Subcutaneous abdominal adipose tissue (tissue), 5 donors: ENCODE data around the gene DPH5.
A peak's percentile ranks its signal among the peaks of the same experiment; 100 is the strongest.

Source experiments
- H3K27ac ChIP-seq: one replicate; pipeline ENCODE4 v1.7.0; 2013; ENCODE audit warnings: low read depth, mild to moderate bottlenecking, inconsistent platforms, low read length, moderate library complexity
- H3K27me3 ChIP-seq, 5 donors: one replicate each; pipeline ENCODE4 v1.7.0; 2013; ENCODE audit warnings: low read length in 5 of 5, inconsistent platforms in 1 of 5; ENCODE audit not compliant: control insufficient read depth in 5 of 5, insufficient read depth in 4 of 5
- H3K36me3 ChIP-seq, 5 donors: one replicate each; pipeline ENCODE4 v1.7.0; 2013; ENCODE audit warnings: low read length in 5 of 5; ENCODE audit not compliant: control insufficient read depth in 5 of 5, insufficient read depth in 5 of 5
- H3K4me1 ChIP-seq, 5 donors: one replicate each; pipeline ENCODE4 v1.7.0; 2013; ENCODE audit warnings: low read length in 5 of 5, mild to moderate bottlenecking in 3 of 5, moderate library complexity in 1 of 5; ENCODE audit not compliant: control insufficient read depth in 5 of 5, insufficient read depth in 5 of 5
- H3K4me3 ChIP-seq, 5 donors: one replicate each; pipeline ENCODE4 v1.7.0; 2013; ENCODE audit warnings: low read length in 5 of 5, low read depth in 1 of 5
- H3K9ac ChIP-seq, 5 donors: one replicate each; pipeline ENCODE4 v1.7.0; 2013; ENCODE audit warnings: low read length in 5 of 5, mild to moderate bottlenecking in 4 of 5, moderate library complexity in 3 of 5
- H3K9me3 ChIP-seq, 5 donors: one replicate each; pipeline ENCODE4 v1.7.0; 2013; ENCODE audit warnings: low read length in 5 of 5; ENCODE audit not compliant: control insufficient read depth in 5 of 5
- donor health status: healthy.
- donor health status: healthy.
- donor health status: healthy.
- donor health status: healthy.
- donor health status: healthy.

The DPH5 gene

GRCh38 chr1:100998426-100998825 is 27.2 kb downstream of the DPH5 start:
- Histone ChIP-seq H3K9ac (no peak overlapping the region), H3K4me3 (no peak overlapping the region), H3K4me1 (peaks cover 0 to 18% (median 0%) of the 10 kb centered on the region in 5 donors), H3K27ac (no peak overlapping the region), H3K36me3 (peaks cover 3 to 39% (median 5%) of the 10 kb centered on the region in 5 donors), H3K9me3 (no peaks in the 10 kb centered on the region), H3K27me3 (no peaks in the 10 kb centered on the region)

- Histone ChIP-seq H3K36me3 (peaks cover 3 to 35% (median 5%) of the 10 kb centered on the region in 5 donors), H3K9me3 (no peaks in the 10 kb centered on the region), H3K4me3 (peak overlapping the region in 1 of 5 donors; percentile 3), H3K9ac (peak overlapping the region in 2 of 5 donors; percentile 9 to 13), H3K27ac (peak overlapping the region; percentile 25), H3K4me1 (peaks cover 0 to 4% (median 0%) of the 10 kb centered on the region in 5 donors), H3K27me3 (no peaks in the 10 kb centered on the region)
Observed at GRCh38 chr1:100995198-100995988, 30.2 kb downstream of the DPH5 start.

GRCh38 chr1:100989306-100990077 is 36.1 kb downstream of the DPH5 start:
- Histone ChIP-seq H3K4me1 (no peaks in the 10 kb centered on the region), H3K9me3 (no peaks in the 10 kb centered on the region), H3K27ac (no peak overlapping the region), H3K27me3 (no peaks in the 10 kb centered on the region), H3K36me3 (peaks cover 8 to 29% (median 12%) of the 10 kb centered on the region in 5 donors), H3K4me3 (no peak overlapping the region), H3K9ac (no peak overlapping the region)

GRCh38 chr1:100988121-100988520 is 37.5 kb downstream of the DPH5 start:
- H3K4me1 ChIP-seq = no peaks in the 10 kb centered on the region
- H3K36me3 ChIP-seq = peaks cover 8 to 29% (median 12%) of the 10 kb centered on the region in 5 donors
- no peak overlapping the region for H3K9ac ChIP-seq
- H3K9me3 ChIP-seq = no peaks in the 10 kb centered on the region
- H3K27ac ChIP-seq = no peak overlapping the region
- H3K4me3 ChIP-seq = no peak overlapping the region
- H3K27me3 ChIP-seq = no peaks in the 10 kb centered on the region

- H3K9ac ChIP-seq = no peak overlapping the region
- no peaks in the 10 kb centered on the region for H3K27me3 ChIP-seq
- H3K4me3 ChIP-seq = no peak overlapping the region
- H3K36me3 ChIP-seq = peaks cover 3 to 18% (median 10%) of the 10 kb centered on the region in 5 donors
- H3K9me3 ChIP-seq = no peaks in the 10 kb centered on the region
- H3K4me1 ChIP-seq = no peaks in the 10 kb centered on the region
- no peak overlapping the region for H3K27ac ChIP-seq
Observed at GRCh38 chr1:100982793-100983192, 42.8 kb downstream of the DPH5 start.

GRCh38 chr1:100979631-100980030 is 46.0 kb downstream of the DPH5 start:
- no peaks in the 10 kb centered on the region for H3K9me3 ChIP-seq
- H3K27me3 ChIP-seq = no peaks in the 10 kb centered on the region
- no peaks in the 10 kb centered on the region for H3K4me1 ChIP-seq
- no peak overlapping the region for H3K9ac ChIP-seq
- H3K27ac ChIP-seq = no peak overlapping the region
- no peak overlapping the region for H3K4me3 ChIP-seq
- peaks cover 16 to 29% (median 20%) of the 10 kb centered on the region in 5 donors for H3K36me3 ChIP-seq

- Histone ChIP-seq H3K4me1 (no peaks in the 10 kb centered on the region), H3K9ac (no peak overlapping the region), H3K27me3 (no peaks in the 10 kb centered on the region), H3K9me3 (no peaks in the 10 kb centered on the region), H3K36me3 (peaks cover 13 to 28% (median 20%) of the 10 kb centered on the region in 5 donors), H3K4me3 (no peak overlapping the region), H3K27ac (no peak overlapping the region)
Observed at GRCh38 chr1:100976936-100977335, 48.6 kb downstream of the DPH5 start.

GRCh38 chr1:100972185-100972584 is 53.4 kb downstream of the DPH5 start:
- no peaks in the 10 kb centered on the region for H3K9me3 ChIP-seq
- H3K36me3 ChIP-seq = peaks cover 9 to 23% (median 16%) of the 10 kb centered on the region in 5 donors
- no peaks in the 10 kb centered on the region for H3K4me1 ChIP-seq

GRCh38 chr1:100971021-100971420 is 54.6 kb downstream of the DPH5 start:
- H3K27ac ChIP-seq = no peak overlapping the region
- H3K36me3 ChIP-seq = peaks cover 14 to 30% (median 20%) of the 10 kb centered on the region in 5 donors
- H3K4me1 ChIP-seq = no peaks in the 10 kb centered on the region
- no peak overlapping the region for H3K9ac ChIP-seq
- H3K4me3 ChIP-seq = no peak overlapping the region
- H3K27me3 ChIP-seq = no peaks in the 10 kb centered on the region
- no peaks in the 10 kb centered on the region for H3K9me3 ChIP-seq

More at GRCh38 chr1:100972185-100972584, 53.4 kb downstream of the DPH5 start:
- no peak overlapping the region for H3K4me3 ChIP-seq
- no peak overlapping the region for H3K9ac ChIP-seq
- no peaks in the 10 kb centered on the region for H3K27me3 ChIP-seq
- H3K27ac ChIP-seq = no peak overlapping the region

GRCh38 chr1:100969327-100969726 is 56.3 kb downstream of the DPH5 start:
- no peak overlapping the region for H3K9ac ChIP-seq
- H3K27me3 ChIP-seq = no peaks in the 10 kb centered on the region
- H3K4me1 ChIP-seq = no peaks in the 10 kb centered on the region
- no peaks in the 10 kb centered on the region for H3K9me3 ChIP-seq
- H3K36me3 ChIP-seq = peaks cover 11 to 29% (median 20%) of the 10 kb centered on the region in 5 donors
- H3K27ac ChIP-seq = no peak overlapping the region
- no peak overlapping the region for H3K4me3 ChIP-seq
